Stimulated activated memory B cell treated with anti-CD40 and anti-IgM and Interleukin-4, amounts not matched to agents 10 μg/mL and 1 μg/mL and 100 μg/mL, for 72 hours (primary cell): Measurements from ENCODE around the gene WDR91.
A peak's percentile ranks its signal among the peaks of the same experiment; 100 is the strongest.
"Not testable (repeated sequence)": the region's sequence is repeated elsewhere in the genome, so short reads cannot be mapped to it uniquely, and the experiment has no call there.

Experiments
- ATAC-seq: fragments of 150-1000 bp; cut with Tn5 transposase; 2 replicates; pipeline ENCODE4 v1.10.0; 2021
- H3K27ac Mint-ChIP-seq: one replicate; pipeline ENCODE4 v1.8.0; 2022; ENCODE audit warnings: mild to moderate bottlenecking, mixed read lengths
- H3K27me3 Mint-ChIP-seq: one replicate; pipeline ENCODE4 v1.8.0; 2022; ENCODE audit warnings: mixed read lengths
- H3K36me3 Mint-ChIP-seq: one replicate; pipeline ENCODE4 v1.8.0; 2022; ENCODE audit warnings: mixed read lengths
- H3K4me1 Mint-ChIP-seq: one replicate; pipeline ENCODE4 v1.8.0; 2022; ENCODE audit warnings: mixed read lengths
- H3K4me3 Mint-ChIP-seq: one replicate; pipeline ENCODE4 v1.8.0; 2022; ENCODE audit warnings: mild to moderate bottlenecking, moderate library complexity, mixed read lengths
- H3K9me3 Mint-ChIP-seq: one replicate; pipeline ENCODE4 v1.8.0; 2022; ENCODE audit warnings: mixed read lengths

Gene WDR91

GRCh38 chr7:135181929-135182678 is 29.2 kb downstream of the WDR91 start:
- Mint-ChIP-seq H3K4me3 (no peak overlapping the region), H3K4me1 (peaks cover 26% of the 10 kb centered on the region), H3K36me3 (peaks cover 89% of the 10 kb centered on the region), H3K27ac (no peak overlapping the region), H3K9me3 (peaks cover 18% of the 10 kb centered on the region), H3K27me3 (no peaks in the 10 kb centered on the region)
- ATAC-seq, result no peak

- H3K27me3 Mint-ChIP-seq, result no peaks in the 10 kb centered on the region
- H3K27ac Mint-ChIP-seq, result no peak overlapping the region
- no peak overlapping the region for H3K4me3 Mint-ChIP-seq
- peaks cover 19% of the 10 kb centered on the region for H3K4me1 Mint-ChIP-seq
- peaks cover 18% of the 10 kb centered on the region for H3K9me3 Mint-ChIP-seq
- no peak for ATAC-seq
- peaks cover 89% of the 10 kb centered on the region for H3K36me3 Mint-ChIP-seq
These were observed 29.9 kb downstream of the WDR91 start for GRCh38 chr7:135181261-135181928.

GRCh38 chr7:135180122-135180521 is 31.2 kb downstream of the WDR91 start:
- ATAC-seq, result peak; percentile 74
- no peak overlapping the region for H3K4me3 Mint-ChIP-seq
- peaks cover 18% of the 10 kb centered on the region for H3K9me3 Mint-ChIP-seq
- peaks cover 7% of the 10 kb centered on the region for H3K4me1 Mint-ChIP-seq
- peaks cover 86% of the 10 kb centered on the region for H3K36me3 Mint-ChIP-seq
- no peaks in the 10 kb centered on the region for H3K27me3 Mint-ChIP-seq
- H3K27ac Mint-ChIP-seq, result no peak overlapping the region

- H3K4me1 Mint-ChIP-seq, result peaks cover 6% of the 10 kb centered on the region
- H3K36me3 Mint-ChIP-seq, result peaks cover 85% of the 10 kb centered on the region
- no peak overlapping the region for H3K4me3 Mint-ChIP-seq
- peaks cover 18% of the 10 kb centered on the region for H3K9me3 Mint-ChIP-seq
- H3K27ac Mint-ChIP-seq, result no peak overlapping the region
- ATAC-seq, result no peak
- no peaks in the 10 kb centered on the region for H3K27me3 Mint-ChIP-seq
These were observed 31.9 kb downstream of the WDR91 start for GRCh38 chr7:135179321-135179925.

- Mint-ChIP-seq H3K9me3 (peaks cover 12% of the 10 kb centered on the region), H3K27me3 (no peaks in the 10 kb centered on the region), H3K4me1 (peaks cover 1% of the 10 kb centered on the region), H3K36me3 (peaks cover 80% of the 10 kb centered on the region), H3K27ac (no peak overlapping the region), H3K4me3 (no peak overlapping the region)
- no peak for ATAC-seq
These were observed 33.0 kb downstream of the WDR91 start for GRCh38 chr7:135178364-135178763.

- ATAC-seq, result no peak
- no peak overlapping the region for H3K27ac Mint-ChIP-seq
- H3K4me1 Mint-ChIP-seq, result peaks cover 7% of the 10 kb centered on the region
- no peaks in the 10 kb centered on the region for H3K27me3 Mint-ChIP-seq
- H3K4me3 Mint-ChIP-seq, result no peak overlapping the region
- peaks cover 8% of the 10 kb centered on the region for H3K9me3 Mint-ChIP-seq
- H3K36me3 Mint-ChIP-seq, result peaks cover 76% of the 10 kb centered on the region
These were observed 34.2 kb downstream of the WDR91 start for GRCh38 chr7:135177028-135177696.

- Mint-ChIP-seq H3K4me3 (no peak overlapping the region), H3K36me3 (peaks cover 67% of the 10 kb centered on the region), H3K27ac (peak overlapping the region; percentile 18), H3K27me3 (no peaks in the 10 kb centered on the region), H3K4me1 (peaks cover 19% of the 10 kb centered on the region), H3K9me3 (peaks cover 3% of the 10 kb centered on the region)
- ATAC-seq, result no peak
These were observed 35.4 kb downstream of the WDR91 start for GRCh38 chr7:135175931-135176330.

- Mint-ChIP-seq H3K9me3 (peaks cover 3% of the 10 kb centered on the region), H3K4me3 (no peak overlapping the region), H3K4me1 (peaks cover 24% of the 10 kb centered on the region), H3K27ac (no peak overlapping the region), H3K36me3 (peaks cover 57% of the 10 kb centered on the region), H3K27me3 (no peaks in the 10 kb centered on the region)
- ATAC-seq, result no peak
These were observed 36.4 kb downstream of the WDR91 start for GRCh38 chr7:135174941-135175340.

- not testable (repeated sequence) for H3K9me3 Mint-ChIP-seq, H3K27ac Mint-ChIP-seq, ATAC-seq, H3K27me3 Mint-ChIP-seq, H3K4me3 Mint-ChIP-seq
- Mint-ChIP-seq H3K4me1 (peaks cover 34% of the 10 kb centered on the region), H3K36me3 (peaks cover 57% of the 10 kb centered on the region)
These were observed 37.4 kb downstream of the WDR91 start for GRCh38 chr7:135173916-135174315.

- not testable (repeated sequence) for H3K9me3 Mint-ChIP-seq, ATAC-seq, H3K27me3 Mint-ChIP-seq
- Mint-ChIP-seq H3K36me3 (peaks cover 68% of the 10 kb centered on the region), H3K4me1 (peaks cover 56% of the 10 kb centered on the region), H3K4me3 (peak overlapping the region; percentile 90), H3K27ac (peak overlapping the region; percentile 93)
These were observed 39.6 kb downstream of the WDR91 start for GRCh38 chr7:135171581-135172291.

GRCh38 chr7:135170998-135171481 is 40.3 kb downstream of the WDR91 start:
- Mint-ChIP-seq H3K27ac (peak overlapping the region; percentile 93), H3K36me3 (peaks cover 68% of the 10 kb centered on the region)

GRCh38 chr7:135170274-135170997 is 40.9 kb downstream of the WDR91 start, which contains the start of gene CYREN:
CYREN (minus strand) TSS chr7:135170707; CDS start chr7:135168922, 1,785 bp downstream.
- H3K4me1 Mint-ChIP-seq, result peaks cover 69% of the 10 kb centered on the region
- H3K36me3 Mint-ChIP-seq, result peaks cover 68% of the 10 kb centered on the region
- H3K27me3 Mint-ChIP-seq, result no peaks in the 10 kb centered on the region
- no peaks in the 10 kb centered on the region for H3K9me3 Mint-ChIP-seq
- peak within 1 kb of the TSS; percentile 93 for H3K27ac Mint-ChIP-seq
- peak; percentile 89 for ATAC-seq
- H3K4me3 Mint-ChIP-seq, result peak within 1 kb of the TSS; percentile 90

More at GRCh38 chr7:135170998-135171481, 40.3 kb downstream of the WDR91 start:
- ATAC-seq, result peak; percentile 61
- H3K9me3 Mint-ChIP-seq, H3K27me3 Mint-ChIP-seq: not testable (repeated sequence)
- Mint-ChIP-seq H3K4me1 (peaks cover 63% of the 10 kb centered on the region), H3K4me3 (peak overlapping the region; percentile 90)

GRCh38 chr7:135169964-135170273 is 41.4 kb downstream of the WDR91 start:
- Mint-ChIP-seq H3K9me3 (no peaks in the 10 kb centered on the region), H3K27ac (peak overlapping the region; percentile 93), H3K36me3 (peaks cover 70% of the 10 kb centered on the region)

More at GRCh38 chr7:135169964-135170273, 41.4 kb downstream of the WDR91 start:
- Mint-ChIP-seq H3K4me3 (peak overlapping the region; percentile 90), H3K4me1 (peaks cover 74% of the 10 kb centered on the region), H3K27me3 (no peaks in the 10 kb centered on the region)
- peak; percentile 61 for ATAC-seq
